Upper lobe of left lung (tissue), 6 donors: ENCODE data around the gene HSP90AB1. TPM values are rescaled to one million over a fixed set of nuclear protein-coding genes. Genes with fewer than 3 reads are reported as not detected.

Experiments used
- ATAC-seq, 2 donors: fragments of 200-7000 bp; cut with Tn5 transposase; one replicate each; pipeline ENCODE4 v1.9.1; 2022; ENCODE audit warnings: mild to moderate bottlenecking in 2 of 2, moderate library complexity in 2 of 2; ENCODE audit not compliant: low FRiP score in 2 of 2
- DNase-seq, 2 donors: peaks; one replicate each; pipeline ENCODE4 v3.0.0-alpha.2; 2019 to 2020
- H3K27ac ChIP-seq, 4 donors: fragments of 200-600 bp; sonication (generic); one replicate each; pipeline ENCODE4 v1.5.1; 2016 to 2019
- H3K27me3 ChIP-seq, 4 donors: fragments of 200-600 bp; sonication (generic); one replicate each; pipeline ENCODE4 v1.5.1; 2017 to 2019
- H3K36me3 ChIP-seq, 4 donors: fragments of 200-600 bp; sonication (generic); one replicate each; pipeline ENCODE4 v1.5.1; 2016 to 2019
- H3K4me1 ChIP-seq, 4 donors: fragments of 200-600 bp; sonication (generic); one replicate each; pipeline ENCODE4 v1.5.1; 2018 to 2019
- H3K4me3 ChIP-seq, 4 donors: fragments of 200-600 bp; sonication (generic); one replicate each; pipeline ENCODE4 v1.5.1; 2017 to 2019; ENCODE audit warnings: mild to moderate bottlenecking in 2 of 4, moderate library complexity in 1 of 4
- H3K9me3 ChIP-seq, 4 donors: fragments of 200-600 bp; sonication (generic); one replicate each; pipeline ENCODE4 v1.5.1; 2018 to 2019
- EP300 ChIP-seq, 4 donors: sonication (generic); formaldehyde crosslinking; IDR thresholded peaks; one replicate each; pipeline ENCODE4 v1.5.1; 2017; ENCODE audit warnings: antibody characterized with exemption in 4 of 4, control low read depth in 2 of 4
- POLR2A ChIP-seq, 4 donors: fragments of 450-650 bp; IDR thresholded peaks; one replicate each; pipeline ENCODE4 v1.5.1; 2016 to 2017; ENCODE audit warnings: antibody characterized with exemption in 4 of 4, mild to moderate bottlenecking in 2 of 4
- POLR2AphosphoS5 ChIP-seq, 2 donors: sonication (generic); formaldehyde crosslinking; IDR thresholded peaks; one replicate each; pipeline ENCODE4 v1.5.1; 2017; ENCODE audit warnings: antibody characterized with exemption in 2 of 2
- WGBS, 2 donors: methylation state at CpG; one replicate each; pipeline ENCODE4 v1.1.5; 2017 to 2018; 5-methylcytosine and 5-hydroxymethylcytosine counted together
- total RNA-seq, 6 donors: library from RNA; depleted of rRNA in 4 of 6; stranded (reverse); fragments of >200 nt in 4 of 6; gene quantifications; one replicate each; pipeline versions ENCODE4 v1.1.0 to v1.2.1, GENCODE V29; 2016 to 2021
- TF ChIP-seq, protein P1 (sequence below), 6 experiments: fragments of 450-650 bp in 4 of 6; fragments of 200-600 bp in 2 of 6; sonication (generic) in 2 of 6; IDR thresholded peaks; one replicate each; pipeline ENCODE4 v1.5.1; 2016 to 2019; ENCODE audit warnings: antibody characterized with exemption in 6 of 6
- donor health status: DM: no; HTN: no; CAD: no; lungs with moderate emphysema.
- donor health status: DM: no; HTN: yes; CAD: no; lungs with severe emphysema.

The HSP90AB1 gene
- total RNA-seq, 6 donors from 2014 or later = 175 to 656 (median 471) TPM

DNA sequence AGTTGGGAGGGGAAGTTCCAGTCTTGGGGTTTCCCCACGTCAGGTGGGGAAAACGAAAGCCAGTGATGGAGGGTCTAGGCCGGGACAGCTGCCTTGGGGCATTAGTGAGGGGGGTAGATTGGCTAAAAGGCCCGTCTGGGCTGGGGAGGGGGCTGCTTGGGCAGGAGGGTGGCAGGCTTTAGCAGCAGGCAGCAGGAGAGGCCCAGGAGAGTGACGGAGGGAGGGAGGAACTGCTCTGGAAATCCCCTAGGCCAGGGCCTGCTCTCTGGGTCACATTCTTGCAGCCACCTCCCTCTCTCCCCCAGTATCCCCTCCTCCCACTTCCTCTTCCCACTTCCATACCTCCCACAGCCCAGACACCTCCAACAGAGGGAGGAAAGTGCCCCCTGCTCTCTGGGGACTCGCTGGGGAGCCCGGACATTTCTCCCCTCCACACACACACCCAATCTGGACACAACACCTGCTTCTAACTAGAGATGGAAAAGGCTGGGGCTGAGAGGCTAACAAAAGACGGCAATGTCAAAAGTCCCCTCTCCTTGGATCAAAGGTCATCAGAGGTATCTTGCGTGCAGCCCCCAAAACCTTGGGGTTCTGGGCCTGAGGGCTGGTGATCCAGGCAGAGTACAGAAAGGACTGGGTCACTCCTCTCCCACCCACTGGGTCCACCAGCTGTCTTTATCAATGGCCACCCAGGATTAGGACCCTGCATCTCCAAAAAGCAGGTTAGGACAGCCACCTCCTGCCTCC is 16.6 kb downstream of the HSP90AB1 start:
- H3K9me3 ChIP-seq = no peaks in the 10 kb centered on the region

DNA sequence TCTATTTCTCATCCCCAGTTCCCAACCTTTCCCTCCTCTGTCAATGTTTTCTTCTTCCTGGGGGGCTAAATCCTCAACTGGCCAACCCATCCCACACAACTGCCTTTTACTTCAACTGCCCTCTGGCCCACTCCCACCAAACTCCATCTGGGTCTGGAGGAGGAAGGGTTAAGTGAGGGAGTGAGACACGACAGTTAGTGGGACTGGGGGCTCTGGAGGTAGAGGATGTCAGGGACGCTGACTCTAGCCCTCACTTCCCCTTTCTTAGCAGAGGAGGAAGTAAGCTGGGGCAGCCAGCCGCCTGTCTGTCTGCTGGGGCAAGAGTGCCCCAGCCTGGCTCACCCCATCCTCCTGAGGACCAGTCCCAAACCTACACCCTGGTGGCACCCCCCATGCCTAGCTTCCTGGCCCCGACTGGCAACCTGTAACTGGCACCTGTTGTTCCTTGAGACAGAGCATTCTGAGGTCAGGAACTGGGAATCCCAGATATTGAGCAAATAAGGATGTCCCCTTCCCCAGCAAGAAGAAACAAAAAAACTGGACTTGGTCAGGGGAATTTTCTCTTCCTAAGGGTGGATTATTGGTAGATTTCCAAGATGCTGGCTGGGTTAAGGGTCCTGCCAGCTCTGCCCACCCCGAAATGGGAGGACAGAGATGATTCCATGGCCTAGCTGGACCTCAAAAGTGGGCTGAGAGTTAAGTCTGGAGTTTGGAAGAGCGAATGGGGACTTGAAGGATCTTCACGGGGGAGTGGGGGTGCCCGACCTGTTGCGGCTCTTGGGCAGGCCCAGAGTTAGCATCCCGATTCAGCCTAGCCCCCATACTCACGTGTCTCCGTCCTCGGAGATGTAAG is 17.5 kb downstream of the HSP90AB1 start:
- Histone ChIP-seq H3K27me3 (no peaks in the 10 kb centered on the region), H3K4me1 (peaks cover 29 to 32% (median 30%) of the 10 kb centered on the region in 4 donors), H3K9me3 (no peaks in the 10 kb centered on the region), H3K4me3 (peak overlapping the region; percentile 73 to 92 (median 84)), H3K27ac (peak overlapping the region; percentile 85 to 92 (median 92)), H3K36me3 (peaks cover 0 to 16% (median 14%) of the 10 kb centered on the region in 4 donors)
- DNase-seq (peak; percentile 26 to 84), ATAC-seq (peak; percentile 42 to 54)
- WGBS, 2 donors = 2 to 4% methylated on average over 8 to 13 of the region's 13 CpGs
- peak in 1 of 4 donors; percentile 24 for TF ChIP-seq POLR2A (IDR thresholded peaks at IDR 0.05)
- no peak for TF ChIP-seq POLR2AphosphoS5 (IDR thresholded peaks at IDR 0.05)

More for the DNA sequence above, 16.6 kb downstream of the HSP90AB1 start:
- Histone ChIP-seq H3K4me1 (peaks cover 29 to 32% (median 30%) of the 10 kb centered on the region in 4 donors), H3K36me3 (peaks cover 0 to 24% (median 14%) of the 10 kb centered on the region in 4 donors), H3K27ac (peak overlapping the region; percentile 43 to 92 (median 72)), H3K27me3 (no peaks in the 10 kb centered on the region), H3K4me3 (peak overlapping the region in 3 of 4 donors; percentile 9 to 91 (median 78))
- peak; percentile 21 to 67 for DNase-seq
- 18 to 41% methylated on average over 7 to 9 of the region's 9 CpGs for WGBS, 2 donors
- ATAC-seq = peak; percentile 2 to 19
- peak in 1 of 2 donors; percentile 19 for TF ChIP-seq POLR2AphosphoS5 (IDR thresholded peaks at IDR 0.05)
- no peak for TF ChIP-seq EP300 (IDR thresholded peaks at IDR 0.05)
- TF ChIP-seq, protein P1, sequence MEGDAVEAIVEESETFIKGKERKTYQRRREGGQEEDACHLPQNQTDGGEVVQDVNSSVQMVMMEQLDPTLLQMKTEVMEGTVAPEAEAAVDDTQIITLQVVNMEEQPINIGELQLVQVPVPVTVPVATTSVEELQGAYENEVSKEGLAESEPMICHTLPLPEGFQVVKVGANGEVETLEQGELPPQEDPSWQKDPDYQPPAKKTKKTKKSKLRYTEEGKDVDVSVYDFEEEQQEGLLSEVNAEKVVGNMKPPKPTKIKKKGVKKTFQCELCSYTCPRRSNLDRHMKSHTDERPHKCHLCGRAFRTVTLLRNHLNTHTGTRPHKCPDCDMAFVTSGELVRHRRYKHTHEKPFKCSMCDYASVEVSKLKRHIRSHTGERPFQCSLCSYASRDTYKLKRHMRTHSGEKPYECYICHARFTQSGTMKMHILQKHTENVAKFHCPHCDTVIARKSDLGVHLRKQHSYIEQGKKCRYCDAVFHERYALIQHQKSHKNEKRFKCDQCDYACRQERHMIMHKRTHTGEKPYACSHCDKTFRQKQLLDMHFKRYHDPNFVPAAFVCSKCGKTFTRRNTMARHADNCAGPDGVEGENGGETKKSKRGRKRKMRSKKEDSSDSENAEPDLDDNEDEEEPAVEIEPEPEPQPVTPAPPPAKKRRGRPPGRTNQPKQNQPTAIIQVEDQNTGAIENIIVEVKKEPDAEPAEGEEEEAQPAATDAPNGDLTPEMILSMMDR (IDR thresholded peaks at IDR 0.05) = no peak
- peak in 1 of 4 donors; percentile 12 for TF ChIP-seq POLR2A (IDR thresholded peaks at IDR 0.05)

DNA sequence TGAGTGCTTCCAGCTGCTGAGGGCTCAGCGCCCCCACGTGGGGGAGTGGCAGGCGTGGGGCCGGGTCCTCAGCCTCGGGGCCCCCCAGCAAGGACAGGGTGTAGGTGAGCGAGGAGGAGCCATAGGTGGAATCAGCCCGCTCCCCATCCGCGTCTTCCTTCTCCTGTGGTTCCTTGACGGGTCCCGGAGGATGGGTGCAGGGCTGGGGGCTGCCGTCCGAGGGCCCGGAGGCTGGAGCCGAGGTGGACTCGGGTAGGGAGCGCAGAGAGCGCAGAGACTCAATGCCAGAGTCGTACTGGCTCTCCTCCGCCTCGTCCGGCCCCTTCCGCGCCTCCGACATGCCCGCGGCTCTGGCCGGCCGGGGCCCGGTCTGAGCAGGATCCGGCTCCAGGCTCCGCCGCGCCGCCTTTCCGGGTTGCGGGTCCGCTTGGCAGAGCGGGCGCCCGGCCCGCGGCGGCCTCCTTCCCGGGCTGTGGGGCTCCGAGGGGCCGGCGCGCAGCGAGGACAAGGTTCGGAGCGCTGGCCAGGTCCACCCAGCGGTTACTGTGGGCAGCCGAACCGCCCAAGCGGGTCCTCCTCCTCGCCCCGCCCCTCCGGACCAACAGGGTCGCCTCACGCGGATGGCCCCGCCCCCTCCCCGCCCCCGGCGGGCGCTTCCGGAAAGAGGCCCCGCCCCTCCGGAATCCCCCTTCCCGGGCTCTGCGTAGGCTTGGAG is 18.3 kb downstream of the HSP90AB1 start, which contains the start of gene NFKBIE:
TSS of gene NFKBIE (minus strand) at position 545 of the 715 bp plus-strand sequence. CDS start at position 340, 205 bp downstream.
- TF ChIP-seq POLR2AphosphoS5 (IDR thresholded peaks at IDR 0.05) = peak; percentile 53 to 88
- peak in 3 of 4 donors; percentile 69 to 90 (median 79) for TF ChIP-seq POLR2A (IDR thresholded peaks at IDR 0.05)
- no peak for TF ChIP-seq EP300 (IDR thresholded peaks at IDR 0.05)
- TF ChIP-seq, protein P1 (IDR thresholded peaks at IDR 0.05) = peak in 3 of 6 experiments; percentile 23 to 39 (median 37)
- Histone ChIP-seq H3K27me3 (peaks cover 0 to 3% (median 2%) of the 10 kb centered on the region in 4 donors), H3K27ac (peak within 1 kb of the TSS; percentile 85 to 92 (median 92)), H3K9me3 (no peaks in the 10 kb centered on the region), H3K36me3 (peaks cover 0 to 8% (median 7%) of the 10 kb centered on the region in 4 donors), H3K4me3 (peak within 1 kb of the TSS; percentile 73 to 92 (median 84)), H3K4me1 (peaks cover 31 to 34% (median 32%) of the 10 kb centered on the region in 4 donors)
- WGBS, 2 donors = 0% methylated on average over 21 to 51 of the region's 72 CpGs
- DNase-seq (peak; percentile 97 to 99), ATAC-seq (peak; percentile 86 to 96)

DNA sequence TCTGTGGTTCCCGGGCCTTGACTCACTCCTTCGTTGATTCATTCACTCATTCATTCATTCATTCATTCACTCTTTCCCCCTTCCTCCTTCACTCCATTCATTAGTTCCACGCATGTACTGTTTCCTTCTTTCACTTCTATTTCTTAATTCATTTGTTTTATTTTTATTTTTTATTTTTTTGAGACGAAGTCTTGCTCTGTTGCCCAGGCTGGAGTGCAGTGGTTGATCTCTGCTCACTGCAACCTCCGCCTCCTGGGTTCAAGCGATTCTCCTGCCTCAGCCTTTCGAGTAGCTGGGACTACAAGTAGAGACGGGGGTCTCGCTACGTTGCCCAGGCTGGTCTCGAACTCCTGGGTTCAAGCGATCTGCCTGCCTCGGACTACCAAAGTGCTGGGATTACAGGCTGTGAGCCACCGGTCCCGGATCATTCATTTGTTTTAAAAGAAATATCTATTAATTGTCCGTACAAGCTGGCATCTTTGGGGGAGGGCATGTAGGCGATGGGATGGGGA is 18.9 kb downstream of the HSP90AB1 start:
- H3K36me3 ChIP-seq = peaks cover 0 to 6% (median 4%) of the 10 kb centered on the region in 4 donors
- no peaks in the 10 kb centered on the region for H3K9me3 ChIP-seq
- H3K27me3 ChIP-seq = peaks cover 0 to 9% (median 7%) of the 10 kb centered on the region in 4 donors
- peaks cover 36 to 40% (median 37%) of the 10 kb centered on the region in 4 donors for H3K4me1 ChIP-seq
- ATAC-seq = no peak
- no peak for TF ChIP-seq EP300 (IDR thresholded peaks at IDR 0.05)
- no peak for TF ChIP-seq POLR2AphosphoS5 (IDR thresholded peaks at IDR 0.05)
- no peak for TF ChIP-seq POLR2A (IDR thresholded peaks at IDR 0.05)
- TF ChIP-seq, protein P1 (IDR thresholded peaks at IDR 0.05) = no peak
- DNase-seq = no peak
- WGBS, 2 donors = 65% methylated on average over 17 of the region's 17 CpGs
- H3K4me3 ChIP-seq = peak overlapping the region in 3 of 4 donors; percentile 73 to 91 (median 78)
- peak overlapping the region; percentile 85 to 92 (median 92) for H3K27ac ChIP-seq
